GM19452 (cell line): Measurements from ENCODE around the gene ZBTB16.

ENCODE experiments used
- ATAC-seq: cut with Tn5 transposase; IDR thresholded peaks from one replicate; pipeline ENCODE4 v1.9.1; 2021; ENCODE audit not compliant: unreplicated experiment

The ZBTB16 gene

GRCh38 chr11:114082415-114082748 is 22.9 kb downstream of the ZBTB16 start:
- ATAC-seq = no peak

GRCh38 chr11:114082767-114083181 is 23.3 kb downstream of the ZBTB16 start:
- no peak for ATAC-seq

- ATAC-seq = no peak
Measured at GRCh38 chr11:114083391-114084252, 24.1 kb downstream of the ZBTB16 start.

GRCh38 chr11:114084414-114084813 is 24.9 kb downstream of the ZBTB16 start:
- no peak for ATAC-seq

GRCh38 chr11:114085965-114086793 is 26.7 kb downstream of the ZBTB16 start:
- ATAC-seq = no peak

GRCh38 chr11:114087025-114087424 is 27.5 kb downstream of the ZBTB16 start:
- no peak for ATAC-seq

- no peak for ATAC-seq
Measured at GRCh38 chr11:114088216-114088615, 28.7 kb downstream of the ZBTB16 start.

GRCh38 chr11:114088836-114089235 is 29.3 kb downstream of the ZBTB16 start:
- ATAC-seq = no peak

- ATAC-seq = no peak
Measured at GRCh38 chr11:114089748-114090147, 30.2 kb downstream of the ZBTB16 start.

GRCh38 chr11:114090225-114090910 is 30.9 kb downstream of the ZBTB16 start:
- ATAC-seq = no peak

- no peak for ATAC-seq
Measured at GRCh38 chr11:114090976-114091375, 31.5 kb downstream of the ZBTB16 start.

GRCh38 chr11:114091516-114092397 is 32.2 kb downstream of the ZBTB16 start:
- no peak for ATAC-seq

GRCh38 chr11:114092478-114092877 is 33.0 kb downstream of the ZBTB16 start:
- ATAC-seq = no peak

- ATAC-seq = no peak
Measured at GRCh38 chr11:114092953-114093352, 33.4 kb downstream of the ZBTB16 start.

- no peak for ATAC-seq
Measured at GRCh38 chr11:114094516-114094915, 35.0 kb downstream of the ZBTB16 start.

GRCh38 chr11:114095899-114096298 is 36.4 kb downstream of the ZBTB16 start:
- ATAC-seq = no peak

- no peak for ATAC-seq
Measured at GRCh38 chr11:114097832-114098231, 38.3 kb downstream of the ZBTB16 start.

GRCh38 chr11:114098927-114099326 is 39.4 kb downstream of the ZBTB16 start:
- no peak for ATAC-seq

GRCh38 chr11:114099392-114100178 is 40.1 kb downstream of the ZBTB16 start:
- ATAC-seq = no peak
